ENCODE data around the gene RSRC1.

Gene RSRC1

GRCh38 chr3:158086776-158087175, 23.1 kb upstream of the RSRC1 start:
- ATAC-seq = no peak; the same call in 2 of the 3 replicates
- TF ChIP-seq OSR1 (CRISPR knock-in tag; IDR thresholded peaks at IDR 0.05) = no peak
- no peak for TF ChIP-seq TOX (CRISPR knock-in tag; IDR thresholded peaks at IDR 0.05; ENCODE audit: borderline replicate concordance)
- no peak for TF ChIP-seq ZFP3 (CRISPR knock-in tag; IDR thresholded peaks at IDR 0.05)
- TF ChIP-seq ARNTL (CRISPR knock-in tag; IDR thresholded peaks at IDR 0.05; ENCODE audit: borderline replicate concordance, low read depth) = no peak
- TF ChIP-seq SNAI2 (CRISPR knock-in tag; IDR thresholded peaks at IDR 0.05) = no peak
- no peak for TF ChIP-seq CSRNP3 (CRISPR knock-in tag; IDR thresholded peaks at IDR 0.05)
- no peak for TF ChIP-seq ZNF8 (CRISPR knock-in tag; IDR thresholded peaks at IDR 0.05)

GRCh38 chr3:158091531-158091930, 18.4 kb upstream of the RSRC1 start:
- TF ChIP-seq, protein P1, sequence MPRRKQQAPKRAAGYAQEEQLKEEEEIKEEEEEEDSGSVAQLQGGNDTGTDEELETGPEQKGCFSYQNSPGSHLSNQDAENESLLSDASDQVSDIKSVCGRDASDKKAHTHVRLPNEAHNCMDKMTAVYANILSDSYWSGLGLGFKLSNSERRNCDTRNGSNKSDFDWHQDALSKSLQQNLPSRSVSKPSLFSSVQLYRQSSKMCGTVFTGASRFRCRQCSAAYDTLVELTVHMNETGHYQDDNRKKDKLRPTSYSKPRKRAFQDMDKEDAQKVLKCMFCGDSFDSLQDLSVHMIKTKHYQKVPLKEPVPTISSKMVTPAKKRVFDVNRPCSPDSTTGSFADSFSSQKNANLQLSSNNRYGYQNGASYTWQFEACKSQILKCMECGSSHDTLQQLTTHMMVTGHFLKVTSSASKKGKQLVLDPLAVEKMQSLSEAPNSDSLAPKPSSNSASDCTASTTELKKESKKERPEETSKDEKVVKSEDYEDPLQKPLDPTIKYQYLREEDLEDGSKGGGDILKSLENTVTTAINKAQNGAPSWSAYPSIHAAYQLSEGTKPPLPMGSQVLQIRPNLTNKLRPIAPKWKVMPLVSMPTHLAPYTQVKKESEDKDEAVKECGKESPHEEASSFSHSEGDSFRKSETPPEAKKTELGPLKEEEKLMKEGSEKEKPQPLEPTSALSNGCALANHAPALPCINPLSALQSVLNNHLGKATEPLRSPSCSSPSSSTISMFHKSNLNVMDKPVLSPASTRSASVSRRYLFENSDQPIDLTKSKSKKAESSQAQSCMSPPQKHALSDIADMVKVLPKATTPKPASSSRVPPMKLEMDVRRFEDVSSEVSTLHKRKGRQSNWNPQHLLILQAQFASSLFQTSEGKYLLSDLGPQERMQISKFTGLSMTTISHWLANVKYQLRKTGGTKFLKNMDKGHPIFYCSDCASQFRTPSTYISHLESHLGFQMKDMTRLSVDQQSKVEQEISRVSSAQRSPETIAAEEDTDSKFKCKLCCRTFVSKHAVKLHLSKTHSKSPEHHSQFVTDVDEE (CRISPR knock-in tag; IDR thresholded peaks at IDR 0.05) = no peak
- no peak for TF ChIP-seq GLIS3 (CRISPR knock-in tag; IDR thresholded peaks at IDR 0.05)
- TF ChIP-seq ISL1 (CRISPR knock-in tag; IDR thresholded peaks at IDR 0.05) = no peak
- no peak for TF ChIP-seq POU6F1 (CRISPR knock-in tag; IDR thresholded peaks at IDR 0.05; ENCODE audit: borderline replicate concordance, low read depth)
- TF ChIP-seq CREB5 (CRISPR knock-in tag; IDR thresholded peaks at IDR 0.05; ENCODE audit: low read depth) = no peak
- TF ChIP-seq TOX (CRISPR knock-in tag; IDR thresholded peaks at IDR 0.05; ENCODE audit: borderline replicate concordance) = no peak
- TF ChIP-seq CSDC2 (CRISPR knock-in tag; IDR thresholded peaks at IDR 0.05) = no peak
- TF ChIP-seq ESRRG (CRISPR knock-in tag; IDR thresholded peaks at IDR 0.05) = no peak
- TF ChIP-seq ZNF70 (CRISPR knock-in tag; IDR thresholded peaks at IDR 0.05) = no peak

GRCh38 chr3:158093526-158093925, 16.4 kb upstream of the RSRC1 start:
- no peak for TF ChIP-seq GLIS3 (CRISPR knock-in tag; IDR thresholded peaks at IDR 0.05)

More at GRCh38 chr3:158091531-158091930, 18.4 kb upstream of the RSRC1 start:
- no peak for ATAC-seq

GRCh38 chr3:158094235-158095110, 15.4 kb upstream of the RSRC1 start:
- TF ChIP-seq BACH2 (CRISPR knock-in tag; IDR thresholded peaks at IDR 0.05; ENCODE audit: borderline replicate concordance) (no peak), ZC3H10 (CRISPR knock-in tag; IDR thresholded peaks at IDR 0.05) (no peak), GLIS3 (CRISPR knock-in tag; IDR thresholded peaks at IDR 0.05) (no peak), ARNTL (CRISPR knock-in tag; IDR thresholded peaks at IDR 0.05; ENCODE audit: borderline replicate concordance, low read depth) (no peak), ZFP30 (CRISPR knock-in tag; IDR thresholded peaks at IDR 0.05) (no peak), ZNF565 (CRISPR knock-in tag; conservative IDR thresholded peaks at IDR 0.05; ENCODE audit: low read depth) (no peak)
- ATAC-seq = no peak

More at GRCh38 chr3:158093526-158093925, 16.4 kb upstream of the RSRC1 start:
- ATAC-seq = no peak

All from SK-N-SH treated with all-trans-retinoic acid at 6 μM for 48 hours (cell line).